Measurements from ENCODE around the gene HMGN3. TPM values are rescaled to one million over a fixed set of nuclear protein-coding genes. Genes with fewer than 3 reads are reported as not detected.

The HMGN3 gene
- total RNA-seq, 1 donor from 2014 or later: 42.3 TPM

DNA sequence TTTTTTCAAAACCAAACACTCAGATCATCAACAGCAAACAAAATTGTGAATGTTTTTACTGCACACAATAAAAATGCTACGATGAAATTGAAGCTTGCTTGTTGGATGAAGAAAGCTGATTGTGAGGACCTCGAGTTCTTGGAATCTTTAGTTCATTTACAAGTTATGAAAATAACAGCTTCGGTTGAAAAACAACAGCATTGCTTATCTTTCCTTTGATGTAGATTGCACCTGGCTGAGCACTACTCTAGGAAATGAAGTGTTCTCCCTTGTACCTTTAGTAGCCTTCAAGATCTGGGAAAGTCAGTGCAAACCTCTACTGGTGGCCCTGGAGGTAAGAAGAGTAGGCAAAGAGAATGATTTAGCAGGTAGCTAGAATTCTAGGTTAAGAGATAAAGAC lies 2.2 kb upstream of the HMGN3 start:
- Histone ChIP-seq H3K4me1 (ENCODE audit: control insufficient read depth in 3 of 3, insufficient read depth in 3 of 3, low read length in 3 of 3) (peaks cover 2 to 16% (median 5%) of the 10 kb centered on the region in 3 donors), H3K27me3 (ENCODE audit: control insufficient read depth in 3 of 3, insufficient read depth in 3 of 3, low read length in 3 of 3) (no peaks in the 10 kb centered on the region), H3K9ac (ENCODE audit: low read depth in 1 of 3, low read length in 3 of 3) (no peak overlapping the region), H3K27ac (ENCODE audit: low read depth, low read length) (no peak overlapping the region), H3K9me3 (ENCODE audit: control insufficient read depth in 3 of 3, low read length in 3 of 3) (no peaks in the 10 kb centered on the region), H3K4me3 (ENCODE audit: low read length in 3 of 3) (no peak overlapping the region), H3K36me3 (ENCODE audit: control insufficient read depth in 3 of 3, insufficient read depth in 3 of 3, low read length in 3 of 3) (no peaks in the 10 kb centered on the region)

DNA sequence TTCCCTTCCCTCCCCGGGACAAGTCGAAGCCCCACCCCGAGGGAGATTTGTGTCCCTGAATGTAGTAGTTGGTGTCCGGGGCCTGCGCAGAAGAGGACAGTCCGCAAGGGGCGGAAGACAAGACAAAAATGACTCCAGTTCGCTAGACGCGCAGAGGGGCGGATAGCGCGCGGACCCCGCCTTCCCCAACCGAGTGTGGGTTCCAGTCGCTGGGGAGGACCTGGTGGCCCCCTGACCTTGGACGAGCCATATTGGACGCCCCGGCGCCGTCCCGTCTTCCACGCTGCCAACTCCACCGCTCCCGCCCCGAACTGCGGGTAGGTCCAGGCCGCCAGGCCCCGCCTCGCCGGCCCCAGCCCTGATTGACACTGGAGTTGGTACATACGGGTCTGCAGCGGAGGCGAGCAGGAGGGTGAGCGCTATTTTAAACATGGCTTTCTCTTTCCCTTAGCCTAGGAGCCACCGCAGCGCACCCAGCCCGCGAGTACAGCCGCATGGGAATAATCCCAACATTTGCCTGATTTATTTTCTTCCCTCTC lies 802 bp downstream of the HMGN3 start:
- H3K27me3 ChIP-seq (ENCODE audit: control insufficient read depth in 3 of 3, insufficient read depth in 3 of 3, low read length in 3 of 3): no peaks in the 10 kb centered on the region
- H3K36me3 ChIP-seq (ENCODE audit: control insufficient read depth in 3 of 3, insufficient read depth in 3 of 3, low read length in 3 of 3): no peaks in the 10 kb centered on the region
- peak overlapping the region; percentile 73 to 97 (median 92) for H3K4me3 ChIP-seq (ENCODE audit: low read length in 3 of 3)
- H3K4me1 ChIP-seq (ENCODE audit: control insufficient read depth in 3 of 3, insufficient read depth in 3 of 3, low read length in 3 of 3): peaks cover 0 to 8% (median 3%) of the 10 kb centered on the region in 3 donors
- peak overlapping the region; percentile 89 for H3K27ac ChIP-seq (ENCODE audit: low read depth, low read length)
- H3K9ac ChIP-seq (ENCODE audit: low read depth in 1 of 3, low read length in 3 of 3): peak overlapping the region; percentile 79 to 99 (median 97)
- H3K9me3 ChIP-seq (ENCODE audit: control insufficient read depth in 3 of 3, low read length in 3 of 3): no peaks in the 10 kb centered on the region

- Histone ChIP-seq H3K4me3 (ENCODE audit: low read length in 3 of 3) (peak overlapping the region; percentile 73 to 97 (median 92)), H3K9ac (ENCODE audit: low read depth in 1 of 3, low read length in 3 of 3) (peak overlapping the region; percentile 79 to 99 (median 97)), H3K27me3 (ENCODE audit: control insufficient read depth in 3 of 3, insufficient read depth in 3 of 3, low read length in 3 of 3) (no peaks in the 10 kb centered on the region), H3K27ac (ENCODE audit: low read depth, low read length) (peak overlapping the region; percentile 89), H3K4me1 (ENCODE audit: control insufficient read depth in 3 of 3, insufficient read depth in 3 of 3, low read length in 3 of 3) (peaks cover 0 to 4% (median 2%) of the 10 kb centered on the region in 3 donors), H3K36me3 (ENCODE audit: control insufficient read depth in 3 of 3, insufficient read depth in 3 of 3, low read length in 3 of 3) (no peaks in the 10 kb centered on the region), H3K9me3 (ENCODE audit: control insufficient read depth in 3 of 3, low read length in 3 of 3) (no peaks in the 10 kb centered on the region)
These were observed 1.6 kb downstream of the HMGN3 start for GRCh38 chr6:79232696-79233462.

- Histone ChIP-seq H3K4me1 (ENCODE audit: control insufficient read depth in 3 of 3, insufficient read depth in 3 of 3, low read length in 3 of 3) (peaks cover 0 to 4% (median 0%) of the 10 kb centered on the region in 3 donors), H3K9me3 (ENCODE audit: control insufficient read depth in 3 of 3, low read length in 3 of 3) (no peaks in the 10 kb centered on the region), H3K36me3 (ENCODE audit: control insufficient read depth in 3 of 3, insufficient read depth in 3 of 3, low read length in 3 of 3) (no peaks in the 10 kb centered on the region), H3K4me3 (ENCODE audit: low read length in 3 of 3) (no peak overlapping the region), H3K9ac (ENCODE audit: low read depth in 1 of 3, low read length in 3 of 3) (no peak overlapping the region), H3K27me3 (ENCODE audit: control insufficient read depth in 3 of 3, insufficient read depth in 3 of 3, low read length in 3 of 3) (no peaks in the 10 kb centered on the region), H3K27ac (ENCODE audit: low read depth, low read length) (no peak overlapping the region)
These were observed 2.8 kb downstream of the HMGN3 start for GRCh38 chr6:79231666-79232065.

DNA sequence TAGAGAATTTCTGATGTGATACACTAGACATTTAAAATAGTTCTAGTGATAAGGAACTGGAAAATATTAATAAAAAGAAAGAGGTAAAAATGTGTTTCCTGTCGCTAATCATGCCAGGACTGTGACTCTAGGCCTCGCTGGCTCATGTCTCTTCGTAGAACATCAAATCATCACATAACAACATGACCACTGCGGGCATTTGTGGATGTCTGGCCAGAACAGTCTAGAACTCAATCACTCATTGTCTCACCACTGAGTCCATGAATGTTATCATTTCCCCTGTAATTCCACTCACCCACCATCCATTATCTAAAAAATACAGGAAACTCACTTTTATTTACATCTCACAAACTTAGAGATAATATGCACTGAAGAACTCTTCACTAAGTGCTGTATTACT lies 3.4 kb downstream of the HMGN3 start:
- no peak overlapping the region for H3K4me3 ChIP-seq (ENCODE audit: low read length in 3 of 3)
- H3K27me3 ChIP-seq (ENCODE audit: control insufficient read depth in 3 of 3, insufficient read depth in 3 of 3, low read length in 3 of 3): no peaks in the 10 kb centered on the region
- no peak overlapping the region for H3K27ac ChIP-seq (ENCODE audit: low read depth, low read length)
- no peaks in the 10 kb centered on the region for H3K9me3 ChIP-seq (ENCODE audit: control insufficient read depth in 3 of 3, low read length in 3 of 3)
- H3K4me1 ChIP-seq (ENCODE audit: control insufficient read depth in 3 of 3, insufficient read depth in 3 of 3, low read length in 3 of 3): peaks cover 0 to 5% (median 0%) of the 10 kb centered on the region in 3 donors
- H3K36me3 ChIP-seq (ENCODE audit: control insufficient read depth in 3 of 3, insufficient read depth in 3 of 3, low read length in 3 of 3): no peaks in the 10 kb centered on the region
- H3K9ac ChIP-seq (ENCODE audit: low read depth in 1 of 3, low read length in 3 of 3): no peak overlapping the region

DNA sequence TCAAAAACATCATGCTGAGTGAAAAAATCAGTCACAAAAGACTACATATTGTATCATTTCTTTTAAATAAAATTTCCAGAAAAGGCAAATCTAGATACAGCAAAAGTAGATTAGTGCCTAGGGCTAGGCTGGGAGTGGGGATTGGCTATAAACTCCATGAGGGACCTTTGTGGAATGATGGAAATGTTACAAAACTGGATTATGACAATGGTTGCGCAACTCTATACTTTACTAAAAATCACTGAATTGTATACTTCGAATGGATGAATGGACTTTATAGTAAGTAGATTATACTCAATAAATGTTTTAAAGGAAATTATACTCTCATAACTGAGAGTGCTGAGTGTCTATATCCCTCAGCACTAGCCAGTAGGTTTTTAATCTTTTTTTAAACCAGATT lies 4.3 kb downstream of the HMGN3 start:
- Histone ChIP-seq H3K4me3 (ENCODE audit: low read length in 3 of 3) (no peak overlapping the region), H3K9ac (ENCODE audit: low read depth in 1 of 3, low read length in 3 of 3) (no peak overlapping the region), H3K4me1 (ENCODE audit: control insufficient read depth in 3 of 3, insufficient read depth in 3 of 3, low read length in 3 of 3) (peaks cover 0 to 7% (median 0%) of the 10 kb centered on the region in 3 donors), H3K36me3 (ENCODE audit: control insufficient read depth in 3 of 3, insufficient read depth in 3 of 3, low read length in 3 of 3) (no peaks in the 10 kb centered on the region), H3K27ac (ENCODE audit: low read depth, low read length) (no peak overlapping the region), H3K9me3 (ENCODE audit: control insufficient read depth in 3 of 3, low read length in 3 of 3) (no peaks in the 10 kb centered on the region), H3K27me3 (ENCODE audit: control insufficient read depth in 3 of 3, insufficient read depth in 3 of 3, low read length in 3 of 3) (no peaks in the 10 kb centered on the region)

DNA sequence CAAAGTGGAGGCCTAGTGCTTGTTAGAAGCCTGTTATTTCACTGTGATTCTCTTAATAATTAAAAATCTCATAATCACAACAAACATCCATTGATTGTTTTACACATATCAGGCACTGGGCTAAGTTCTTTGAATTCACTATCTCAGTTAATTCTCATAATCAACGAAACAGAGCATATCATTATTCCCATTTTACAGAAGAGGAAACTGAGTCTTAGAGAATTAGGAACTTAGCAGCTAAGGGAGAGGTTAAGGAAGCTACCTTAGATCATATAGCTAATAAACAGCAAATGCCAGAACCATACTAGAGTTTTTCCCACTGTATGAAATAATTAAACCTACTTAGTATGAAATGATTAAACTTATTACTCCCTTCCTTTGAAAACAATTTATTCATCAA lies 7.0 kb downstream of the HMGN3 start:
- Histone ChIP-seq H3K4me3 (ENCODE audit: low read length in 3 of 3) (no peak overlapping the region), H3K27ac (ENCODE audit: low read depth, low read length) (no peak overlapping the region), H3K36me3 (ENCODE audit: control insufficient read depth in 3 of 3, insufficient read depth in 3 of 3, low read length in 3 of 3) (no peaks in the 10 kb centered on the region), H3K4me1 (ENCODE audit: control insufficient read depth in 3 of 3, insufficient read depth in 3 of 3, low read length in 3 of 3) (peaks cover 0 to 3% (median 0%) of the 10 kb centered on the region in 3 donors), H3K27me3 (ENCODE audit: control insufficient read depth in 3 of 3, insufficient read depth in 3 of 3, low read length in 3 of 3) (no peaks in the 10 kb centered on the region), H3K9ac (ENCODE audit: low read depth in 1 of 3, low read length in 3 of 3) (no peak overlapping the region), H3K9me3 (ENCODE audit: control insufficient read depth in 3 of 3, low read length in 3 of 3) (no peaks in the 10 kb centered on the region)

DNA sequence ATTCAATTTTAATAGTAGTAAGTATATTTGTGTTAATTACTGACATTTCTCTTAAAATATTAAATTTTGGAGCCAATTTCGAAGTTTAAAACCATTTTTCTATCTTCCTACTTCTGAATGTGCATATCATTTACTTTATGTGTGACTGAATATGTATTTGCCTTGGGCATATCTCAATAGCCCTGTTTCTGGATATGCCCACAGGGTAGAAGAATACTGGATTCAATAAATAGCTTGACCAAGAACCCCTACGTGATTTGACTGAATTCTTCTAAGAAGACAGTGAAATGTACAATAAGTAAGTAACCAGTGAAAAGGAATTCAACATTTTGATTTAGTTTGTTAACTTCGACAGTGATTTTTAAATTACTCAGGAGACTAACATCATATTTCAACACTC lies 7.8 kb downstream of the HMGN3 start:
- H3K4me1 ChIP-seq (ENCODE audit: control insufficient read depth in 3 of 3, insufficient read depth in 3 of 3, low read length in 3 of 3): peaks cover 0 to 3% (median 0%) of the 10 kb centered on the region in 3 donors
- H3K27me3 ChIP-seq (ENCODE audit: control insufficient read depth in 3 of 3, insufficient read depth in 3 of 3, low read length in 3 of 3): no peaks in the 10 kb centered on the region
- no peak overlapping the region for H3K4me3 ChIP-seq (ENCODE audit: low read length in 3 of 3)
- no peaks in the 10 kb centered on the region for H3K36me3 ChIP-seq (ENCODE audit: control insufficient read depth in 3 of 3, insufficient read depth in 3 of 3, low read length in 3 of 3)
- H3K27ac ChIP-seq (ENCODE audit: low read depth, low read length): no peak overlapping the region
- H3K9me3 ChIP-seq (ENCODE audit: control insufficient read depth in 3 of 3, low read length in 3 of 3): no peaks in the 10 kb centered on the region
- no peak overlapping the region for H3K9ac ChIP-seq (ENCODE audit: low read depth in 1 of 3, low read length in 3 of 3)

DNA sequence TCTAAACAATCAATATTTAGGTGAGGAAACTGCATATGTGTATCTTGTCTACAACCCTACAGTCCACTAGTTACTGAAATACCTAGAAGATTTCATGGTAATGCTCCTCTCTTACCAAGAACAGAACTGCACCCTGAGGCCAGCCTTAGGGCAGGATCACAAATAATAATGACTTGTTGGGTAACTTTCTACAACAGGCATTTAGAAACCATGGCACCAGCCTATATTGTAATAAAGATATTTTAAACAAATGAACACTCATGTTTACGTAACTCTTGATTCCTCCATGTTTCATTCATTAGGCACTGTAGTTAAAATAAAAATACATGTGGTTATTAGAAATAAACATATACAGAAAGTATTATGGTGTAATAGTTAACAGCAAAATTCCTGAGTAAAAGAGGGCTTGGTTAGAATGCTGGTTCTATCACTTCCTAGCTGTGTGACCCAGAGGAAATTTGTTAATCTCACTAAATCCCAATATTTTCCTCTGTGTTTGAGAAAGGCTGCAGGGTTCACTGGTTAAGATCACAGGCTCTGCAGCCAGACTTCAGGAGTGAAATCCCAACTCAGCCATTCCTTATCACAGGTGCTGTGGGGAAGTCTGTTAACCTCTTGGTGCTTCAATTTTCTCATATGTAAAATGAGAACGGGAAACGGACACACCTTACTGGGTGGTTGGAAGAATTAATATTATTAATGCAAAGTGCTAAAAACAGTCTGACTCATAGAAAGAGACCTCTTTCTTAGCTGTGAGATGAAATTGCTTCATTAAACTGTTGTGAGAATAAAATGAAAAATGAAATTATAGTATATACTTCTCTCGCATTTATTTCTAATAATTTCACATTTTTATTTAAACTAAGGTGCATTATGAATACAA lies 8.5 kb downstream of the HMGN3 start:
- Histone ChIP-seq H3K36me3 (ENCODE audit: control insufficient read depth in 3 of 3, insufficient read depth in 3 of 3, low read length in 3 of 3) (no peaks in the 10 kb centered on the region), H3K4me1 (ENCODE audit: control insufficient read depth in 3 of 3, insufficient read depth in 3 of 3, low read length in 3 of 3) (peaks cover 0 to 3% (median 2%) of the 10 kb centered on the region in 3 donors), H3K4me3 (ENCODE audit: low read length in 3 of 3) (no peak overlapping the region), H3K27ac (ENCODE audit: low read depth, low read length) (no peak overlapping the region), H3K9me3 (ENCODE audit: control insufficient read depth in 3 of 3, low read length in 3 of 3) (no peaks in the 10 kb centered on the region), H3K9ac (ENCODE audit: low read depth in 1 of 3, low read length in 3 of 3) (no peak overlapping the region), H3K27me3 (ENCODE audit: control insufficient read depth in 3 of 3, insufficient read depth in 3 of 3, low read length in 3 of 3) (no peaks in the 10 kb centered on the region)
